SK-N-SH (cell line): ENCODE data around the gene TEKT1. TPM values are rescaled to one million over a fixed set of nuclear protein-coding genes. Genes with fewer than 3 reads are reported as not detected.

Experiments
- CTCF ChIA-PET: fragments of 300-600, 350-600 bp; formaldehyde crosslinking; extraction: SDS; loops from one replicate; lab custom pipeline; 2021; lab: Yijun Ruan, JAX
- POLR2A ChIA-PET: fragments of 350-600 bp; sonication (Branson Sonifier 250); formaldehyde crosslinking; extraction: SDS; loops from one replicate; lab custom pipeline; 2020; ENCODE audit warnings: antibody characterized with exemption, inconsistent platforms; lab: Yijun Ruan, JAX
- DNase-seq: peaks from one replicate; pipeline ENCODE4 v3.0.0; 2012
- H2AFZ ChIP-seq: fragments of 200-600 bp; sonication (generic); 2 replicates; pipeline ENCODE4 v1.8.1; 2016; ENCODE audit warnings: antibody characterized with exemption, mild to moderate bottlenecking, low read depth
- H3F3A ChIP-seq: fragments of 200-600 bp; sonication (generic); replicated peaks from 2 replicates; pipeline ENCODE3; 2016; ENCODE audit warnings: antibody characterized with exemption, mild to moderate bottlenecking; ENCODE audit not compliant: insufficient read depth
- H3K27ac ChIP-seq, 2 experiments: fragments of 200-500 bp in 1 of 2; fragments of 200-600 bp in 1 of 2; sonication (Bioruptor generic) in 1 of 2; sonication (generic), shearing (Covaris generic) in 1 of 2; 2 replicates each; pipeline versions ENCODE4 v1.5.1 to v1.6.1; 2014 to 2016; ENCODE audit warnings: low read depth in 2 of 2, inconsistent platforms in 1 of 2, low read length in 1 of 2, mild to moderate bottlenecking in 1 of 2, mixed read lengths in 1 of 2
- H3K27me3 ChIP-seq: fragments of 200-600 bp; sonication (generic), shearing (Covaris generic); 2 replicates; pipeline ENCODE4 v1.6.1; 2016; ENCODE audit warnings: mixed run types; ENCODE audit not compliant: insufficient read depth
- H3K36me3 ChIP-seq, 2 experiments: fragments of 200-500 bp in 1 of 2; fragments of 200-600 bp in 1 of 2; sonication (Bioruptor generic) in 1 of 2; sonication (generic) in 1 of 2; replicated peaks in 1 of 2; 2 replicates each; pipeline versions ENCODE3 to v1.5.1; 2014 to 2016; ENCODE audit warnings: low read length in 1 of 2, mild to moderate bottlenecking in 1 of 2; ENCODE audit not compliant: insufficient read depth in 2 of 2, control insufficient read depth in 1 of 2
- H3K4me1 ChIP-seq, 2 experiments: fragments of 200-500 bp in 1 of 2; fragments of 200-600 bp in 1 of 2; sonication (Bioruptor generic) in 1 of 2; sonication (generic), shearing (Covaris generic) in 1 of 2; 2 replicates each; pipeline versions ENCODE4 v1.5.1 to v1.6.1; 2014 to 2016; ENCODE audit warnings: low read depth in 1 of 2, low read length in 1 of 2, mixed run types in 1 of 2; ENCODE audit not compliant: insufficient read depth in 2 of 2, control insufficient read depth in 1 of 2
- H3K4me2 ChIP-seq: fragments of 200-600 bp; sonication (generic), shearing (Covaris generic); 2 replicates; pipeline ENCODE4 v1.6.1; 2017; ENCODE audit warnings: mixed run types
- H3K4me3 ChIP-seq, 2 experiments: fragments of 200-500 bp in 1 of 2; fragments of 200-600 bp in 1 of 2; sonication (Bioruptor generic) in 1 of 2; sonication (generic), shearing (Covaris generic) in 1 of 2; 2 replicates each; pipeline versions ENCODE4 v1.5.1 to v1.8.1; 2014 to 2016; ENCODE audit warnings: low read depth in 2 of 2, inconsistent platforms in 1 of 2, low read length in 1 of 2, mild to moderate bottlenecking in 1 of 2, mixed read lengths in 1 of 2, moderate library complexity in 1 of 2
- H3K79me2 ChIP-seq: fragments of 200-600 bp; sonication (generic); 2 replicates; pipeline ENCODE4 v1.8.1; 2017; ENCODE audit warnings: mild to moderate bottlenecking; ENCODE audit not compliant: insufficient read depth
- H3K9ac ChIP-seq: fragments of 200-600 bp; sonication (generic); 2 replicates; pipeline ENCODE4 v1.6.1; 2017; ENCODE audit warnings: mixed run types
- H3K9me2 ChIP-seq: fragments of 200-600 bp; sonication (generic); 2 replicates; pipeline ENCODE4 v1.6.1; 2017; ENCODE audit warnings: mixed run types
- H3K9me3 ChIP-seq: fragments of 200-600 bp; sonication (generic); 2 replicates; pipeline ENCODE4 v1.6.1; 2017; ENCODE audit warnings: mixed run types, mild to moderate bottlenecking, moderate library complexity
- H4K20me1 ChIP-seq: fragments of 200-600 bp; sonication (generic); 2 replicates; pipeline ENCODE4 v1.6.1; 2017; ENCODE audit warnings: mild to moderate bottlenecking, mixed run types; ENCODE audit not compliant: insufficient read depth
- CHD2 ChIP-seq: fragments of 150-350 bp; IDR thresholded peaks from 2 replicates; pipeline ENCODE4 v1.6.1; 2018; ENCODE audit warnings: low read length; ENCODE audit not compliant: partially characterized antibody
- ELF1 ChIP-seq: IDR thresholded peaks from 2 replicates; pipeline ENCODE4 v1.4.0; 2012
- EZH2phosphoT487 ChIP-seq: fragments of 200-600 bp; sonication (generic); IDR thresholded peaks from 2 replicates; pipeline ENCODE4 v1.6.1; 2017; ENCODE audit warnings: low read depth, mixed run types, mild to moderate bottlenecking, antibody characterized with exemption, moderate library complexity, borderline replicate concordance
- FOXJ3 ChIP-seq: sonication (generic); formaldehyde crosslinking; IDR thresholded peaks from 2 replicates; pipeline ENCODE4 v1.5.1; 2020; ENCODE audit warnings: mild to moderate bottlenecking, missing genetic modification reagents
- FOXM1 ChIP-seq: IDR thresholded peaks from 2 replicates; pipeline ENCODE4 v1.4.0; 2012; ENCODE audit warnings: low read depth, mild to moderate bottlenecking
- GATA2 ChIP-seq: sonication (generic); formaldehyde crosslinking; IDR thresholded peaks from 2 replicates; pipeline ENCODE4 v1.5.0; 2020; ENCODE audit warnings: mild to moderate bottlenecking, missing genetic modification reagents
- JUND ChIP-seq: IDR thresholded peaks from 2 replicates; pipeline ENCODE4 v1.4.0; 2012
- MAX ChIP-seq: IDR thresholded peaks from 2 replicates; pipeline ENCODE4 v1.4.0; 2012; ENCODE audit warnings: low read depth
- MXI1 ChIP-seq: IDR thresholded peaks from 2 replicates; pipeline ENCODE4 v1.6.1; 2012; ENCODE audit warnings: mild to moderate bottlenecking, low read depth, low read length, improper control_type of control experiment
- NFIC ChIP-seq: IDR thresholded peaks from 2 replicates; pipeline ENCODE4 v1.4.0; 2012; ENCODE audit warnings: borderline replicate concordance
- RAD21 ChIP-seq: IDR thresholded peaks from 2 replicates; pipeline ENCODE4 v1.6.1; 2012; ENCODE audit warnings: mild to moderate bottlenecking, low read length
- SMC3 ChIP-seq: IDR thresholded peaks from 2 replicates; pipeline ENCODE4 v1.6.1; 2012; ENCODE audit warnings: low read depth, low read length, improper control_type of control experiment
- TCF12 ChIP-seq: IDR thresholded peaks from 2 replicates; pipeline ENCODE4 v1.4.0; 2012
- USF2 ChIP-seq: fragments of 150-350 bp; IDR thresholded peaks from 2 replicates; pipeline ENCODE4 v1.6.1; 2017; ENCODE audit warnings: antibody characterized with exemption, low read length, low read depth, borderline replicate concordance
- ZBTB33 ChIP-seq: IDR thresholded peaks from 2 replicates; pipeline ENCODE4 v1.4.0; 2012; ENCODE audit warnings: low read depth, borderline replicate concordance
- WGBS: methylation state at CpG from one replicate; pipeline ENCODE4 v1.1.6; 2017; ENCODE audit warnings: low lambda C conversion rate; 5-methylcytosine and 5-hydroxymethylcytosine counted together
- polyA plus RNA-seq, 3 experiments: library from polyadenylated mRNA; depleted of rRNA; stranded (reverse); fragments of >200 nt; gene quantifications; 2 replicates each; pipeline ENCODE4 v1.2.3, GENCODE V29; 2012

Gene TEKT1
- polyA plus RNA-seq, 1 of the 3 experiments (the other 2 are of a cell fraction), result not detected

- TF ChIP-seq NFIC (no peak), TCF12 (no peak)
These were observed 44.3 kb downstream of the TEKT1 start (continued) for GRCh38 chr17:6787081-6787693.

GRCh38 chr17:6786618-6787017 is 44.9 kb downstream of the TEKT1 start:
- H3K9ac ChIP-seq, result no peak overlapping the region
- H3K9me2 ChIP-seq, result no peaks in the 10 kb centered on the region
- H3K4me3 ChIP-seq, result no peak overlapping the region; a peak in 1 of 4 replicates
- no peaks in the 10 kb centered on the region for H3K79me2 ChIP-seq
- H3K27me3 ChIP-seq, result peaks cover 23% of the 10 kb centered on the region; the same call in 1 of the 2 replicates
- no peaks in the 10 kb centered on the region for H3K36me3 ChIP-seq
- TF ChIP-seq JUND (no peak), ZBTB33 (no peak), EZH2phosphoT487 (no peak), RAD21 (no peak), FOXJ3 (CRISPR knock-in tag) (no peak), TCF12 (no peak), SMC3 (no peak), GATA2 (no peak), FOXM1 (no peak), CHD2 (no peak), MAX (no peak), ELF1 (no peak), USF2 (no peak), MXI1 (no peak)
- no peaks in the 10 kb centered on the region for H3K4me1 ChIP-seq
- CTCF ChIA-PET, result interaction anchor here (1.0 kb wide), 1 partner anchor 57 kb away, joined by 3 read pairs; no protein-coding TSS in a partner anchor
- H2AFZ ChIP-seq, result peak overlapping the region; percentile 64; the same call in 1 of the 2 replicates
- no peaks in the 10 kb centered on the region for H3F3A ChIP-seq
- DNase-seq, result no peak
- POLR2A ChIA-PET, result no interaction called here
- H3K9me3 ChIP-seq, result no peaks in the 10 kb centered on the region
- H3K27ac ChIP-seq, result no peak overlapping the region
- H4K20me1 ChIP-seq, result no peaks in the 10 kb centered on the region
- peak overlapping the region; percentile 64 for H3K4me2 ChIP-seq
- 2% methylated on average over 8 of the region's 8 CpGs for WGBS
